RWPE2 (cell line): ENCODE measurements around the gene TMA7.

Experiments
- ATAC-seq: fragments of 200-7000 bp; cut with Tn5 transposase; 3 replicates; pipeline ENCODE4 v1.9.1; 2021; ENCODE audit warnings: low read depth
- DNase-seq: peaks from one replicate; pipeline ENCODE4 v3.0.0-alpha.2; 2020; ENCODE audit warnings: low spot score
- H3K27ac ChIP-seq: fragments of 450-650 bp; 2 replicates; pipeline ENCODE4 v1.5.1; 2017; ENCODE audit warnings: mild to moderate bottlenecking; ENCODE audit not compliant: poor library complexity, severe bottlenecking
- H3K27me3 ChIP-seq: fragments of 250-450 bp; sonication (Bioruptor Pico); 2 replicates; pipeline ENCODE4 v1.5.1; 2021; ENCODE audit warnings: mild to moderate bottlenecking, moderate library complexity; ENCODE audit not compliant: insufficient read depth, poor library complexity, severe bottlenecking
- H3K36me3 ChIP-seq: fragments of 250-450 bp; sonication (Bioruptor Pico); 2 replicates; pipeline ENCODE4 v1.5.1; 2020; ENCODE audit warnings: low read depth, mild to moderate bottlenecking, moderate library complexity
- H3K4me1 ChIP-seq: fragments of 250-450 bp; sonication (Bioruptor Pico); 2 replicates; pipeline ENCODE4 v1.5.1; 2021; ENCODE audit warnings: mild to moderate bottlenecking, moderate library complexity; ENCODE audit not compliant: insufficient read depth, poor library complexity, severe bottlenecking
- H3K4me3 ChIP-seq: fragments of 250-450 bp; sonication (Bioruptor Pico); 2 replicates; pipeline ENCODE4 v1.5.1; 2021; ENCODE audit warnings: mild to moderate bottlenecking, moderate library complexity; ENCODE audit not compliant: severe bottlenecking
- H3K9me3 ChIP-seq: fragments of 250-450 bp; sonication (Bioruptor Pico); 2 replicates; pipeline ENCODE4 v1.5.1; 2021; ENCODE audit warnings: mild to moderate bottlenecking, moderate library complexity; ENCODE audit not compliant: severe bottlenecking
- TF ChIP-seq, protein P1 (sequence below): fragments of 450-650 bp; IDR thresholded peaks from one replicate; pipeline ENCODE4 v1.5.1; 2017; ENCODE audit warnings: mild to moderate bottlenecking, moderate library complexity; ENCODE audit not compliant: poor library complexity, severe bottlenecking

The TMA7 gene

DNA sequence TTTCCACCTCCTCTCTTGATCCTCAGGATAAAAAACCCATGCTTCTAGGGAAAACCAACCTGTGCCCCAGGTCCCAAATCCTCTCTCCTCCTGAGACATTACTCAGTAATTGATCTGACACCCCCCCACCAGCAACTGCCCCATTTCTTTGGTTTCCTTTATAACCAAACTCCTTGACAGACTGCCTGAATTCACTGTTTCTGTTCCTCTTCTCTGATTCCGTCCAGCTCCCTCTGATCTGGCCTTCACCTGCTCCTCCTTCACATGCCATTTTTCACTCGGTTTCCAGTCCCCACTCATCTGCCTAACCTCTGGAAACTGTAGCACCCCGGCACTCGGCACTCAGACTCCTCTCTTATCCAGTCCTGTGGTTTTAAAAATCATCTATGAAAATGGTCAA, 2.2 kb upstream of the TMA7 start:
- ATAC-seq: no peak
- Histone ChIP-seq H3K4me1 (peaks cover 31% of the 10 kb centered on the region), H3K27me3 (no peaks in the 10 kb centered on the region), H3K9me3 (no peaks in the 10 kb centered on the region), H3K27ac (no peak overlapping the region), H3K4me3 (no peak overlapping the region), H3K36me3 (peaks cover 34% of the 10 kb centered on the region)
- TF ChIP-seq, protein P1, sequence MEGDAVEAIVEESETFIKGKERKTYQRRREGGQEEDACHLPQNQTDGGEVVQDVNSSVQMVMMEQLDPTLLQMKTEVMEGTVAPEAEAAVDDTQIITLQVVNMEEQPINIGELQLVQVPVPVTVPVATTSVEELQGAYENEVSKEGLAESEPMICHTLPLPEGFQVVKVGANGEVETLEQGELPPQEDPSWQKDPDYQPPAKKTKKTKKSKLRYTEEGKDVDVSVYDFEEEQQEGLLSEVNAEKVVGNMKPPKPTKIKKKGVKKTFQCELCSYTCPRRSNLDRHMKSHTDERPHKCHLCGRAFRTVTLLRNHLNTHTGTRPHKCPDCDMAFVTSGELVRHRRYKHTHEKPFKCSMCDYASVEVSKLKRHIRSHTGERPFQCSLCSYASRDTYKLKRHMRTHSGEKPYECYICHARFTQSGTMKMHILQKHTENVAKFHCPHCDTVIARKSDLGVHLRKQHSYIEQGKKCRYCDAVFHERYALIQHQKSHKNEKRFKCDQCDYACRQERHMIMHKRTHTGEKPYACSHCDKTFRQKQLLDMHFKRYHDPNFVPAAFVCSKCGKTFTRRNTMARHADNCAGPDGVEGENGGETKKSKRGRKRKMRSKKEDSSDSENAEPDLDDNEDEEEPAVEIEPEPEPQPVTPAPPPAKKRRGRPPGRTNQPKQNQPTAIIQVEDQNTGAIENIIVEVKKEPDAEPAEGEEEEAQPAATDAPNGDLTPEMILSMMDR: no peak
- DNase-seq: no peak

- TF ChIP-seq, protein P1: no peak
- Histone ChIP-seq H3K36me3 (peaks cover 34% of the 10 kb centered on the region), H3K4me3 (peak overlapping the region; percentile 64), H3K9me3 (no peaks in the 10 kb centered on the region), H3K27me3 (no peaks in the 10 kb centered on the region), H3K27ac (peak overlapping the region; percentile 71), H3K4me1 (peaks cover 11% of the 10 kb centered on the region)
- peak; percentile 45 for DNase-seq
- no peak for ATAC-seq
These were observed 517 bp downstream of the TMA7 start for GRCh38 chr3:48440590-48440958.

- no peaks in the 10 kb centered on the region for H3K27me3 ChIP-seq
- no peak overlapping the region for H3K4me3 ChIP-seq
- H3K27ac ChIP-seq: peak overlapping the region; percentile 71
- TF ChIP-seq, protein P1: no peak
- H3K9me3 ChIP-seq: no peaks in the 10 kb centered on the region
- ATAC-seq (no peak), DNase-seq (no peak)
- peaks cover 11% of the 10 kb centered on the region for H3K4me1 ChIP-seq
- H3K36me3 ChIP-seq: peaks cover 34% of the 10 kb centered on the region
These were observed 1.9 kb downstream of the TMA7 start for GRCh38 chr3:48441940-48442339.

DNA sequence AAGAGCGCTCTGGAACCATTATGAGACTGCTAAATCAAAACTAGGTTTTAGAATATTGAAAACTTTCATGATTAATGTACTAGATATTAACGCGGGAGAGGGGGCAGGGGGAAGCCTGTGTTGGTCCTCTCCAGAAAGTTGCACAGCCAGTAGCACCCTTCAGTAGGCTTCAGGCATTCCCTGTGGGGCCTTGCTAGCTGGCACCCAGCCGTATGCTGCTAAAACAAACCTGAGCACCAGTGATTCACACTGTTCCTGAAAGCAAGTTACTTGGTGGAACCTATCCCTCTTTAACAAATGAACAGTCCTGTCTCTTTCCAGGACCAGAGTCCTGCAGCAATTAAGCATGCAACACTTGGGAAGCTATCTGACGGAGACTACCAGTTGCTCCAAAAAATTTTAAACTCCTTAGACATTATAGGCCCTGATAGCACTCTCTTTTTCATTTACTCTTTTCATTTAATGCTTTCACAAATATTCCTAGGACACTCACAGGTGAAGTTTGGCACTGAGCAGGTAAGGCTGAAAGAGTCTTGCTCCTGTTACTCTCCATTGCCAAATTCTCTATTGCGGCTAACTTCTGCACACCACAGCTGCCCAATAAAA, 5.3 kb downstream of the TMA7 start:
- peak overlapping the region; percentile 57 for H3K27ac ChIP-seq
- TF ChIP-seq, protein P1: no peak
- H3K27me3 ChIP-seq: no peaks in the 10 kb centered on the region
- peaks cover 16% of the 10 kb centered on the region for H3K4me1 ChIP-seq
- ATAC-seq (no peak), DNase-seq (no peak)
- peak overlapping the region; percentile 80 for H3K4me3 ChIP-seq
- H3K36me3 ChIP-seq: peaks cover 44% of the 10 kb centered on the region
- no peaks in the 10 kb centered on the region for H3K9me3 ChIP-seq

DNA sequence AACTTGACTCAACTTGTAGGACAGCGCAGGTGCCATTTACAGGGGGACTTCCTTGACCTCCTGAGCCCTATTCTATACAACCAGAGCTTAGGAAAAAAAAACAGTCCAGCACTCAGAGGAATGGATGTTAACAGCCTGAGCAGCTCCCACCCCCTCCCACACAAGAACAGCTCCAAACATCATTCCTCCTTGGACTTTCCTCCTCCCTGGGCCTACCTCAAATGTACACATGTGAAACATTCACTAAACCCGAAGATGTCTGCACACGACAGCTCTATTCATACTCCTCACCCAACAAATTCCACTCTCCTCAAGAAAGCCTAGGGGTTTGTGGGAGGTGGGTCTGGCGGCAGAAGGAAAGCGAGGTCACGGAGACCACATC, 6.0 kb downstream of the TMA7 start:
- DNase-seq (no peak), ATAC-seq (no peak; the same call in 2 of the 3 replicates)
- TF ChIP-seq, protein P1: no peak
- H3K27ac ChIP-seq: peak overlapping the region; percentile 57
- H3K4me3 ChIP-seq: peak overlapping the region; percentile 80
- no peaks in the 10 kb centered on the region for H3K27me3 ChIP-seq
- H3K9me3 ChIP-seq: no peaks in the 10 kb centered on the region
- H3K4me1 ChIP-seq: peaks cover 16% of the 10 kb centered on the region
- H3K36me3 ChIP-seq: peaks cover 44% of the 10 kb centered on the region
